Measurements from ENCODE around the gene RBPJ.

The RBPJ gene

DNA sequence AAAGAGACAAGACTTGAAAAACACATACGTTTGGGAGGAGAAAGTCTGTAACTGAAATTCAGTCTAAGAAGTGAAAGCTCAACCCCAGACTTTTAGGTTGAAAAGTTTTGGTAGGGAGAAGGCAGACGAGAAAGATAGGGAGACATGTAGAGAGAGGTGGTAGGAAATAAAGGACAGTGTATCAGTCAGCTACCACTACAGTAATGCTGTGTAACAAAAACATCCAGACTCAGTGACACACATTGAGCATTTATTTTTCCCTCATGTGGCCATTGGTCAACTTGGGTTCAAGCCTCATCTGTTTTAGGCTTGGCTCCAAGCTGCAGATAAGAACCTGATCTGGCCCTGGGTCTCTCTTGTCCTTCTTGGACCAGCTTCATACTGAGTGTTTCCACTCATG lies 142.6 kb downstream of the RBPJ start:
- DNase-seq, result no peak

DNA sequence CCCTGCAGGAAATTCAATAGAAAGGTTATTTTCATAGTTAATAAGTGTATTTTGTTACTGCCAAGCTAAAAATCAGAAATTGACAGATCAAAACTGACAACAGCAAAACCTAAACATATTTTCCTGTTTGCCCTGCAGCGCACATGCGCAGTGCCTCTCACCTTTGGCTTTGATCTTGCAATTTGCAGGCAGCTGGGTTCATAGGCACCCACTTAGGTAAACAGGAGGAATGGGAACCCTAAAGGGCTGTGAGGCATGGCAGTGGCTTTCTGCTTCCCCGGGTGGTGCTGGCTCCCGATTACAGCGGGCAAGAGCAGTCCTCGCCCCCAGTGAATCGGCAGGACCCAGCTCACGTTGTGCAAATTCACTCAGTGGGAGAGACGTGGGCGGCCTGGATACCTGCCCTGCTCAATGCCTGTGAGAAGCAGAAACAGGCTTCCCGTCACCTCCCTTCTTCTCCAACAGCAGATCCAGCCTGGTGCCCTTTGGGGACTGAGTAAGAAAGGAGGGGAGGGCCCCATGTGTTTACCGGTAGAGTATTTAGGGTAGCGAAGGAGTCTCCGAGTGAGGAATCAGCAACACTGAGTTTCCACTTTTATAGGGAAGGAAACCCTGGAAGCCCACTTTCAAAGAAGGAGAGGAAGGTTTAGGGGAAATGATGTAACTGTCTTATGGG lies 143.7 kb downstream of the RBPJ start:
- no peak for DNase-seq

- no peak for DNase-seq
Measured at GRCh38 chr4:26466578-26467270, 145.9 kb downstream of the RBPJ start.

- DNase-seq, result no peak
Measured at GRCh38 chr4:26467724-26468123, 146.9 kb downstream of the RBPJ start.

- DNase-seq, result no peak
Measured at GRCh38 chr4:26468283-26468949, 147.6 kb downstream of the RBPJ start.

- no peak for DNase-seq
Measured at GRCh38 chr4:26468977-26469376, 148.2 kb downstream of the RBPJ start.

DNA sequence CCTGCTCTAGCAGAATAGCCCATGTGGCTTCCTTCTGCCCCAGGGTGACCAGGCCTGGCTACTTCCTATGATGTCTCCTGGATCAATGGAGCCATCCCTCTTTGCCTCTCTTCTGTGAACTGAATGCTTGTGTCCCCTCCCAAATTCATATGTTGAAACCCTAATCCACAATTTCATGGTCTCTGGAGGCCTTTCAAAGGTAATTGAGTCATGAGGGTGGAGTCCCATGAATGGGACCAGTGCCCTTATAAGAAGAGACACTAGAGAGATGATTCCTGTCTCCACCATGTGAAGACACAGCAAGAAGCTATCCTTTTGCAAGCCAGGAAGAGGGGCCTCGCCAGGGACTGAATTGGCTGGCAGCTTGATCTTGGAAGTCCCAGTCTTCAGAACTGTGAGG lies 151.1 kb downstream of the RBPJ start:
- DNase-seq, result no peak

- no peak for DNase-seq
Measured at GRCh38 chr4:26473893-26474292, 153.1 kb downstream of the RBPJ start.

GRCh38 chr4:26474551-26474950 lies 153.7 kb downstream of the RBPJ start:
- DNase-seq, result no peak

- no peak for DNase-seq
Measured at GRCh38 chr4:26475716-26476115, 154.9 kb downstream of the RBPJ start.

DNA sequence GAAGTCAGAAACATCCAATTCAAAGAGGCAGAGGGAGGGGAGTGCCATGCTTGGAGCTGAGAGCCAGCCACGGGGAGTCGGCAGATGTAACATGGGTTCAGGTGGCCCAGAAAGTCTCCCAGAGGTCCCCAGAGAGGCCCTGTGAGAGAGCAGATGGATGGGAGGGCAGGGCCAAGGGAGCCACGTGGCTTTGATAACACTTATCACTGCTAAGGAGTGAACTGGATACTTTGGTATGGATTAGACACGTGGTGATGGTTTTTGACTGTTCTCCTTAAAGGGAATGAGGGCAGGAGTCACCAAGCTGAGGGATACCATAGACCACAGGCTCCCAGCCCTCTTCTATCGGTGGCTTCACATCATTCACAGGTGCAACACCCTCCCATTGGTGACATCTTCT lies 155.7 kb downstream of the RBPJ start:
- no peak for DNase-seq

- DNase-seq, result no peak
Measured at GRCh38 chr4:26478330-26478729, 157.5 kb downstream of the RBPJ start.

GRCh38 chr4:26482508-26483462 lies 162.0 kb downstream of the RBPJ start:
- no peak for DNase-seq

DNA sequence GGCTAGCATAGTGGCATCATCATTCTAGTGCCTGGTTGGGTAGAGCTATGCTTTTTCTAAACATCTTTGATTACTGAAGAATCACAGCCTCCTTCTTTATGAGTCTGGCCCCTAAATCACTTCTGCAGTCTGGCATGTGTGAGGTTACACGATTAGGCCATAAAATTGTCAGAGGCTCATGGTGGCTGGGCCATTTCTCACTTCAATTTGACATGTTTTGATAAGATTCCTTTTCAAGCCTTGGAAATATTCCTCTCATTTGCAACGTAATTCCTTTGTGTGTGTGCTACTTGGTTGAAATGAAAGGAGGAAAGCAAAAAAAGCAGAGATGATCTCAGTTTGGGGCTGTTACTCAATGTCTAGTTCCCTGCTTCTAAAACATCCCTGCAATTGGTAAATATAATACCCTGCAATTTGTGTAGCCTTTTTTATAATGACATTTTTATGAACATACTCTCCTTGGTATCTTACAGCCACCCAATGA lies 163.3 kb downstream of the RBPJ start:
- DNase-seq, result no peak

GRCh38 chr4:26484516-26484915 lies 163.7 kb downstream of the RBPJ start:
- no peak for DNase-seq
